Mesothelial cell of epicardium (in vitro differentiated cells): ENCODE data around the gene TMEM250. TPM values are rescaled to one million over a fixed set of nuclear protein-coding genes. Genes with fewer than 3 reads are reported as not detected.

ENCODE experiments used
- DNase-seq, 2 experiments: peaks; one replicate each; pipeline ENCODE4 v3.0.0; 2021; ENCODE audit warnings: low spot score in 2 of 2; ENCODE audit not compliant: unreplicated experiment in 2 of 2
- H3K27ac Mint-ChIP-seq: 2 replicates; pipeline ENCODE4 v1.8.0; 2021; ENCODE audit warnings: mixed read lengths
- H3K27me3 Mint-ChIP-seq: 2 replicates; pipeline ENCODE4 v1.8.0; 2021; ENCODE audit warnings: low read depth, mixed read lengths
- H3K36me3 Mint-ChIP-seq: 2 replicates; pipeline ENCODE4 v1.8.0; 2021; ENCODE audit warnings: mixed read lengths
- H3K4me1 Mint-ChIP-seq: 2 replicates; pipeline ENCODE4 v1.8.0; 2021; ENCODE audit warnings: mixed read lengths
- H3K4me3 Mint-ChIP-seq: 2 replicates; pipeline ENCODE4 v1.8.0; 2021; ENCODE audit warnings: mild to moderate bottlenecking, moderate library complexity, mixed read lengths
- H3K9me3 Mint-ChIP-seq: 2 replicates; pipeline ENCODE4 v1.8.0; 2021; ENCODE audit warnings: mixed read lengths
- total RNA-seq: library from RNA; stranded (reverse); gene quantifications from 3 replicates; pipeline ENCODE4 v1.2.1, GENCODE V29; 2021
- TF ChIP-seq, protein P1 (sequence below): fragments of 200-600 bp; sonication (generic); IDR thresholded peaks from one replicate; pipeline ENCODE4 v1.5.0; 2021; ENCODE audit warnings: antibody characterized with exemption; ENCODE audit not compliant: unreplicated experiment

Gene TMEM250
- total RNA-seq, 1 donor from 2014 or later: 35.3 TPM

DNA sequence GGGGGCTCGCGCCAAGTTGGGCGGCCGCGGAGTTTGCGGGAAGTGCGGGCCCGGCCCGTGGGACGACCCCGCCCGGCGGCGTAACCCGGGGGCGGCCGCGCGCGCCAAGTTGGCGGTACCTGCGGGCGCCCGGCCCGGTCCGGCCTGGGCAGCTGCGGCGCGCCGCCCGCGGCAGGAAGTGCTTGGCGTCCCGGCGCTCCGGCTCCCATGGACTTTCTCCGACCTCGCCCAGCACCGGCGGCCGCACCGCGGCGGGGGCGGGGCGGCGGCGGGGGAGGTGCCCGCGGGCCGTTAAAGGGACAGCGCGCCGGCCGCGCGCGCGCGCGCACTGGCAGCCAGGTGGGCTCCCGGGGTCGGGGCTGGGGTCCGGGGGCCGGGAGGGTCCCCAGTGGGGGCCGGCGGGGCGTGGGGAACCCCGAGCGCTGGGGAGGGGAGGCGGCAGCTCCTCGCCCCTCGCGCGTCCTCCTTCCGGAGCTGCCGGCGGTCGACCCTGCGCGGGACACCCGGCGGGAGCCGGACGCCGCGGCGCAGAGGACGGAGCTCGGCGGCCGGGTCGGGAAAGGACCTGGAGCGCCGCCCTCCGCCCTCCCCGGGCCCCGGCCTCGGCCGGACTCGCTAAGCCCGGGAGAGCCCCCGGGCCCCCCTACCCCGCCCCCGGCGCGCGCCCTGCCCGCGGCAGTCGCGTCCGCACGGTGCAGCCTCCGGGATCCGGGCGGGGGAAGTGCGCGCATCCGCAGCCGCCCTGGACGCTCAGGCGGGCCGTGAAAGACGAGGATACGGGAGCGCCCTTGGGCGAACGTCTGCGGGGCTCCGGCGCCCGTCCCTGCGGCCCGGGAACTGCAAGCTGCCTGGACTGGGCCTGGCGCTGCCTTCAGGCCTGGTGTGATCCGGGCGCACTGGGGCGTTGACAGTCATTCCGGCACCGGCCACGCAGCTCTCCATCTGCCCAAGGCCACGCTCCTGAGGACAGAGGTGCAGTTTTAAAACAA is 23.3 kb downstream of the TMEM250 start, which contains the start of gene NACC2:
TSS of gene NACC2 (minus strand) at position 220 of the 989 bp plus-strand sequence. CDS start 44,768 bp downstream, outside the sequence.
- DNase-seq: peak; percentile 46 to 59
- H3K9me3 Mint-ChIP-seq: no peaks in the 10 kb centered on the region
- H3K4me1 Mint-ChIP-seq: peaks cover 28% of the 10 kb centered on the region
- TF ChIP-seq, protein P1, sequence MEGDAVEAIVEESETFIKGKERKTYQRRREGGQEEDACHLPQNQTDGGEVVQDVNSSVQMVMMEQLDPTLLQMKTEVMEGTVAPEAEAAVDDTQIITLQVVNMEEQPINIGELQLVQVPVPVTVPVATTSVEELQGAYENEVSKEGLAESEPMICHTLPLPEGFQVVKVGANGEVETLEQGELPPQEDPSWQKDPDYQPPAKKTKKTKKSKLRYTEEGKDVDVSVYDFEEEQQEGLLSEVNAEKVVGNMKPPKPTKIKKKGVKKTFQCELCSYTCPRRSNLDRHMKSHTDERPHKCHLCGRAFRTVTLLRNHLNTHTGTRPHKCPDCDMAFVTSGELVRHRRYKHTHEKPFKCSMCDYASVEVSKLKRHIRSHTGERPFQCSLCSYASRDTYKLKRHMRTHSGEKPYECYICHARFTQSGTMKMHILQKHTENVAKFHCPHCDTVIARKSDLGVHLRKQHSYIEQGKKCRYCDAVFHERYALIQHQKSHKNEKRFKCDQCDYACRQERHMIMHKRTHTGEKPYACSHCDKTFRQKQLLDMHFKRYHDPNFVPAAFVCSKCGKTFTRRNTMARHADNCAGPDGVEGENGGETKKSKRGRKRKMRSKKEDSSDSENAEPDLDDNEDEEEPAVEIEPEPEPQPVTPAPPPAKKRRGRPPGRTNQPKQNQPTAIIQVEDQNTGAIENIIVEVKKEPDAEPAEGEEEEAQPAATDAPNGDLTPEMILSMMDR: no peak
- H3K27ac Mint-ChIP-seq: no peak within 1 kb of the TSS
- H3K36me3 Mint-ChIP-seq: no peaks in the 10 kb centered on the region
- peaks cover 2% of the 10 kb centered on the region for H3K27me3 Mint-ChIP-seq
- peak within 1 kb of the TSS; percentile 66 for H3K4me3 Mint-ChIP-seq

DNA sequence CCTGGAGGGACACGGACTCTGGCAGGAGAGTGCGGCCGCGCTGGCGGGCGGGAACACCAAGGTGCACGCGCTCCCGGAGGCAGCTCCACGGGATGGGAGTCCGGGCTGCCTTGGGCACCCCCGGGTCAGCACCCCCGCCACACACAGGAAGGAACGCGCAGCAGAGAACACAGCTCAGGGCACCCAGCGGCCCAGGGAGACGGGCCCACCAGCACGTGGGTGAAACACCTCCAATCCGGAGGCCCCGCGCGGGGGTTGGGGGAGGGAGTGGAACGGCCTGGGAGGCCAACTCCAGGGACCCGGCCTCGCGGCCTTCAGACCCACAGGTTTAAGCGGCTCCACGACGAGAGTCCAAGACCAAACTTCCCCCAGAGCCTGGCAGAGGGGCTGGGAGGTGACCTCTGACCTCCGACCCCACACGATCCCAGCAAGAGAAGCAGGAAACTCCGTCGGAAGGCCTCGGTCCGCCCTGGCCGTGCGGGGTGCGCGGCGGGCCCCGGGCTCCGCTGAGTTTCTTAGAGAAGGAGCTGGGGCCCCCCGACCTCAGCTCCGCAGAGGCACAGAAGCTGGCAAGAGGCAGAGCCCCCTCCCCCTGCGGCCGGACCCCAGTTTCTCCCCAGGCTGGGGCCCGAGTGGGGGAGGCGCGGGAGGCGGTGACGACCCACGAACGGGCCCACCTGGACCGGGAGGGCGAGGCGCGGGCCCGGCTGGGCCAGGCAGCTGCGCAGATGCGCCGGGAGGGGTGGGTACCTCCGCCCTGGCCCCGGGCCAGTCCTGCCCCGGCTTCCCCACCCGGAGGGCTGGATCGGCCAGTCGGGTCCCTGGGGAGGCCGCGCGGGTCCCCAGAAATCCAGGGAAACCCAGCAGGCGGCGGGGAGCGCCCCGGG is 24.4 kb downstream of the TMEM250 start:
- Mint-ChIP-seq H3K36me3 (no peaks in the 10 kb centered on the region), H3K27ac (no peak overlapping the region), H3K4me3 (peak overlapping the region; percentile 66), H3K9me3 (no peaks in the 10 kb centered on the region), H3K27me3 (peaks cover 2% of the 10 kb centered on the region), H3K4me1 (peaks cover 28% of the 10 kb centered on the region)
- peak in 1 of 2 experiments; percentile 68 for DNase-seq
- TF ChIP-seq, protein P1: no peak

DNA sequence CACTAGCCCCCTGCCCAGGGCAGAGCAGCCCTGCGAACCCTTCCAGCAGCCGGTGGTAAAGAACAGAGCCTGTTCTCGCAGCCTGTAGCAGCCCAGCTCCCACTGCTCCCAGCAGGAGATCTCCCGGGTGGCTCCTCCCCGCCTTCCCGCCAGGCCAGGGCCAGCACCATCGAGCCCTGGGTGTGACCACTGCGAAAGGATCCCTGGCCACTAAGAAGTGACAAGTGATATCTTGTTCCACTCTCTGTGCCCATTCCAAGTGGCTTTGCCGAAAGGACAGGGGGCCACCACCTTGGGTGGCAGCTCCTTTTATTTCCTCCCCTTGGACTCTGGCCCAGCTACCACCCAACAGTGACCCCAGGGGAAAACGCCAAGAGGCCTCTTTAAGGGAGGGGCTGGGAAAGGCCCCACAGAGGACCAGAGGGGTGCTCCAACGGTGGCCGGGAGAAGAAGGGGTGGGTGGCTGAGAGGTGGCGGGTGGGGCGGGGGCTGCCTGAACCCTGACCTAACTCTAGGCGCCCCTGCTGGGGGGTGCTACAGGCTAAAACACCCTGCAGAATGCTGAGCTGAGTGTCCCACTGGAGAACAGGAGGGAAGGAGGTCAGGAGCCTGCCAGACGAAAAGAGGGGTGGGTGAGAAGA is 25.2 kb downstream of the TMEM250 start:
- Mint-ChIP-seq H3K36me3 (no peaks in the 10 kb centered on the region), H3K9me3 (no peaks in the 10 kb centered on the region), H3K27ac (peak overlapping the region; percentile 51), H3K27me3 (peaks cover 2% of the 10 kb centered on the region), H3K4me3 (peak overlapping the region; percentile 66), H3K4me1 (peaks cover 24% of the 10 kb centered on the region)
- TF ChIP-seq, protein P1: no peak
- no peak for DNase-seq

DNA sequence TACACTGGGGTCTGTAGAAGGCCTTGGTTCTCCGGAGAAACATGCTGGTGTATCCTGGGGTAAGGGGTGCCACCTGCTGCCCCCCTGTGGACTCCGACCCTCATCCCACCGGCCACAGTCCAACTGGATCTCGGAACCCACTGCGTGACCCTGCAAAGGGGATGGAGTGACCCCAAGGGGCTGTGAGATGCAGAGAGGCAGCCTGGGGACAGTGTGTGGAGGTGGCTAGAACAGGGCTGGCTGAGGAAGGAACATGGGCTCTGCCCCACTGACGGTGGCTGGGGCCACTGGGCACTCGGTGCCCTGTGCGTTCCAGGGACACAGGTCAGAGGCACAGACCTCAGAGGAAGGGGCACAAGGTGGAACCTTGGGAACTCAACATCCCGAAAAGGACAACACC is 25.9 kb downstream of the TMEM250 start:
- H3K4me1 Mint-ChIP-seq: peaks cover 24% of the 10 kb centered on the region
- H3K36me3 Mint-ChIP-seq: no peaks in the 10 kb centered on the region
- H3K9me3 Mint-ChIP-seq: no peaks in the 10 kb centered on the region
- no peak for DNase-seq
- H3K27me3 Mint-ChIP-seq: peaks cover 2% of the 10 kb centered on the region
- TF ChIP-seq, protein P1: no peak
- H3K4me3 Mint-ChIP-seq: peak overlapping the region; percentile 66
- H3K27ac Mint-ChIP-seq: peak overlapping the region; percentile 51

DNA sequence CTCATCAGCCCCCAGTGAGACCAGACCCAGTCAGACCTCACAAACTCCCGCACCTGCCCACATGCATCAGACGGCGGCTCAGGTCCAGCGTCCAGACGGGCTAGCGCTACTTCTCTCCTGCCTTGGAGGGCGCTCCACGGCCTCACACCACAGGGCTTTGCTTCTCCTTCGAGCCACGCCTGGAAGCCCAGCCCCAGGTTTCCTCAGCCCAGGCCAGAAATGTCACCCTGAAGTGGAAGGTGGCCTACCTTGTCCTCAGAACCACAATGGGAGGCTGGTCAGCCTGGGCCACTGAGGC is 26.4 kb downstream of the TMEM250 start:
- no peaks in the 10 kb centered on the region for H3K9me3 Mint-ChIP-seq
- TF ChIP-seq, protein P1: no peak
- no peak overlapping the region for H3K4me3 Mint-ChIP-seq
- no peak overlapping the region for H3K27ac Mint-ChIP-seq
- no peaks in the 10 kb centered on the region for H3K36me3 Mint-ChIP-seq
- no peaks in the 10 kb centered on the region for H3K27me3 Mint-ChIP-seq
- H3K4me1 Mint-ChIP-seq: peaks cover 24% of the 10 kb centered on the region
- no peak for DNase-seq
